Osteocyte (in vitro differentiated cells): ENCODE data around the gene PRIMA1. TPM values are rescaled to one million over a fixed set of nuclear protein-coding genes. Genes with fewer than 3 reads are reported as not detected.

Experiments
- DNase-seq: peaks from one replicate; pipeline ENCODE4 v3.0.0; 2021; ENCODE audit warnings: mixed read lengths; ENCODE audit not compliant: unreplicated experiment; ENCODE audit errors: extremely low spot score
- H3K27ac Mint-ChIP-seq: one replicate; pipeline ENCODE4 v1.8.0; 2021; ENCODE audit warnings: mild to moderate bottlenecking, mixed read lengths; ENCODE audit not compliant: unreplicated experiment
- H3K27me3 Mint-ChIP-seq: one replicate; pipeline ENCODE4 v1.8.0; 2021; ENCODE audit warnings: mixed read lengths; ENCODE audit not compliant: unreplicated experiment
- H3K36me3 Mint-ChIP-seq: one replicate; pipeline ENCODE4 v1.8.0; 2021; ENCODE audit warnings: mixed read lengths; ENCODE audit not compliant: unreplicated experiment
- H3K4me1 Mint-ChIP-seq: one replicate; pipeline ENCODE4 v1.8.0; 2021; ENCODE audit warnings: mixed read lengths; ENCODE audit not compliant: unreplicated experiment
- H3K4me3 Mint-ChIP-seq: one replicate; pipeline ENCODE4 v1.8.0; 2021; ENCODE audit warnings: mild to moderate bottlenecking, moderate library complexity, mixed read lengths; ENCODE audit not compliant: unreplicated experiment
- H3K9me3 Mint-ChIP-seq: one replicate; pipeline ENCODE4 v1.8.0; 2021; ENCODE audit warnings: mixed read lengths; ENCODE audit not compliant: unreplicated experiment
- total RNA-seq: library from RNA; stranded (reverse); gene quantifications from 2 replicates; pipeline ENCODE4 v1.2.1, GENCODE V29; 2021
- TF ChIP-seq, protein P1 (sequence below): fragments of 200-600 bp; sonication (generic); IDR thresholded peaks from 2 replicates; pipeline ENCODE4 v1.5.0; 2021; ENCODE audit warnings: antibody characterized with exemption, mild to moderate bottlenecking, moderate library complexity

Gene PRIMA1
- total RNA-seq, 1 donor from 2014 or later = not detected

DNA sequence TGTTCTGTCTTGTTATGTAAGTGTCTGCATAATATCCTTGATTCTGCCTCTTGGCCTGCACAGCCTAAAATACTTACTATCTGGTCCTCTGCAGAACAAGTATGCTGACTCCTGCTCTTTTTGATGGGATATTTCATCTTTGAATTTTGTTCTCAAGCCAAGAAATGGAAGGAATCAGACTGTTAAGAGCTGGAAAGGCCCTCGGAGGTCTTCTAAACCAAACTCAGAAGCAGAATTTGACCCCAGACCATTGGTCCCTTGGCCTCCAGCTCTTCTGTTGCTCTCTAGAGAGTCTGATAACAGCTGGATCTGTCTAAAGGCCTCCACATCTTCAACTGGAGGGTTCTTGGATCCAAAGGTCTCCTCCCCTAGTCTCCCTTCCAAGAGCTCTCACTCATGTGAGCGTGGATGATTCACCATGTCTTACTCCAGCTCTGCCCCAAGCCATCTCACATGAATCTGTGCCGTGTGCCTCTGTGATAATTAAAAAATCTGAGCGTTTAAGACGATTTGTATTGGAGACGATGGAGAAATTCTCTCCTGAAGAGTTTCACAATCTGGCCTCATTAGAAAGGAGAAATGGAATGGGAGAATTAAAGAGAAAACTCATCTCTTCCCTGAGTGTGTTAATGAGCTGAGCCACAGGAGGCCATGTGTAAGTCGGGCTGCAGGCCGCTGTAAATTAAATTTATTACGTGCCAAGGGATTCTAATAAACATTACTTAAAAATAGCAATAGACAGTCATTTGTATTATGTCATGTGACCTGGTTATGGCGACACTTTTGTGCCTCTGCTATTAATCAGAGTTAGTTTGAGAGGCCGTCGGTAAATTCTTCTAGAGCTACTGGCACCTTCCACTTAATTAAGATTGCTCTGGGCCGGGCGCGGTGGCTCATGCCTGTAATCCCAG is 15.4 kb upstream of the PRIMA1 start:
- no peaks in the 10 kb centered on the region for H3K36me3 Mint-ChIP-seq
- no peaks in the 10 kb centered on the region for H3K27me3 Mint-ChIP-seq
- no peak for DNase-seq
- TF ChIP-seq, protein P1, sequence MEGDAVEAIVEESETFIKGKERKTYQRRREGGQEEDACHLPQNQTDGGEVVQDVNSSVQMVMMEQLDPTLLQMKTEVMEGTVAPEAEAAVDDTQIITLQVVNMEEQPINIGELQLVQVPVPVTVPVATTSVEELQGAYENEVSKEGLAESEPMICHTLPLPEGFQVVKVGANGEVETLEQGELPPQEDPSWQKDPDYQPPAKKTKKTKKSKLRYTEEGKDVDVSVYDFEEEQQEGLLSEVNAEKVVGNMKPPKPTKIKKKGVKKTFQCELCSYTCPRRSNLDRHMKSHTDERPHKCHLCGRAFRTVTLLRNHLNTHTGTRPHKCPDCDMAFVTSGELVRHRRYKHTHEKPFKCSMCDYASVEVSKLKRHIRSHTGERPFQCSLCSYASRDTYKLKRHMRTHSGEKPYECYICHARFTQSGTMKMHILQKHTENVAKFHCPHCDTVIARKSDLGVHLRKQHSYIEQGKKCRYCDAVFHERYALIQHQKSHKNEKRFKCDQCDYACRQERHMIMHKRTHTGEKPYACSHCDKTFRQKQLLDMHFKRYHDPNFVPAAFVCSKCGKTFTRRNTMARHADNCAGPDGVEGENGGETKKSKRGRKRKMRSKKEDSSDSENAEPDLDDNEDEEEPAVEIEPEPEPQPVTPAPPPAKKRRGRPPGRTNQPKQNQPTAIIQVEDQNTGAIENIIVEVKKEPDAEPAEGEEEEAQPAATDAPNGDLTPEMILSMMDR = no peak
- H3K27ac Mint-ChIP-seq = no peak overlapping the region
- H3K4me3 Mint-ChIP-seq = no peak overlapping the region
- peaks cover 15% of the 10 kb centered on the region for H3K9me3 Mint-ChIP-seq
- H3K4me1 Mint-ChIP-seq = no peaks in the 10 kb centered on the region

- TF ChIP-seq, protein P1 = no peak
- no peaks in the 10 kb centered on the region for H3K36me3 Mint-ChIP-seq
- no peak for DNase-seq
- H3K27me3 Mint-ChIP-seq = no peaks in the 10 kb centered on the region
- H3K4me3 Mint-ChIP-seq = no peak overlapping the region
- H3K27ac Mint-ChIP-seq = no peak overlapping the region
- no peaks in the 10 kb centered on the region for H3K4me1 Mint-ChIP-seq
- H3K9me3 Mint-ChIP-seq = peaks cover 4% of the 10 kb centered on the region
These were observed 12.0 kb upstream of the PRIMA1 start for GRCh38 chr14:93799989-93800921.

DNA sequence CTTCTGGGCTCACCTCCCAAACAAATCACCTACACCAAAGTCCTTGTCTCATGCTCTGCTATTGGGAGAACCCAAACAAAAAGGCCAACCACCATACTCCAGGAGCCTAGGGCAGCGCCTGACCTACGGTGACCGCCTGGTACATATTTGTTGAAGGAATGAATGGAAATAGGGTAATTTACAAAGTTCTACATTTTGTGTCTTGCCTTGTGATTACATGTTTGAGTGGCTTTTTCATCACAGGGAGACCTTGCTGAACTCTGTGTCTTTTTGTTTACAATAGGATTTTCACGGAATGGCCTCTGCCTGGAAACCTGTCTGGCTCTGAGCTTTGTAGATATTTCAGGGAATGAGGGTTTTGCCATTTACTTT is 11.3 kb upstream of the PRIMA1 start:
- no peaks in the 10 kb centered on the region for H3K36me3 Mint-ChIP-seq

DNA sequence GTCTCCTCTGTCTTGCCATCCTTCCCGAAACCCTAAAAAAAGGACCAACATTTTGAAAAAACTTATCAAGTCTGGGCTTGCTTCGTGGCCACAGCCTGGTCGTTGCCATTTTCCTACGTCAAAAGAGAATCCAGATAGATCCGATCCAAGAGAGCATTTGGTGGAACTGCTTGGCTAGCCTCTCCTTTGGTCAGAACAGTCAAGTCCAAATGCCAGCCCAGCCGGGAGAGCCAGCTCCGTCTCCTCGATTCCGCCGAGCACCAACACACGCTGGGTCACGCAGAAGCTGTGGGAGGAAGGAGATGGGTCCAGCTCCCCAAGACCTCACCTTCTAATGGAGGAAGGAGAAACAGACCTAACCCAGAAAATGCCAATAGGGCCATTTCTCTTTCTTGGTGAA is 9.3 kb upstream of the PRIMA1 start:
- no peak for DNase-seq
- Mint-ChIP-seq H3K36me3 (no peaks in the 10 kb centered on the region), H3K4me3 (no peak overlapping the region), H3K27ac (no peak overlapping the region), H3K4me1 (no peaks in the 10 kb centered on the region), H3K9me3 (peaks cover 5% of the 10 kb centered on the region), H3K27me3 (no peaks in the 10 kb centered on the region)
- TF ChIP-seq, protein P1 = no peak

More for the DNA sequence above, 11.3 kb upstream of the PRIMA1 start:
- Mint-ChIP-seq H3K4me3 (no peak overlapping the region), H3K27ac (no peak overlapping the region), H3K9me3 (peaks cover 4% of the 10 kb centered on the region), H3K27me3 (no peaks in the 10 kb centered on the region), H3K4me1 (no peaks in the 10 kb centered on the region)
- no peak for DNase-seq
- TF ChIP-seq, protein P1 = no peak

DNA sequence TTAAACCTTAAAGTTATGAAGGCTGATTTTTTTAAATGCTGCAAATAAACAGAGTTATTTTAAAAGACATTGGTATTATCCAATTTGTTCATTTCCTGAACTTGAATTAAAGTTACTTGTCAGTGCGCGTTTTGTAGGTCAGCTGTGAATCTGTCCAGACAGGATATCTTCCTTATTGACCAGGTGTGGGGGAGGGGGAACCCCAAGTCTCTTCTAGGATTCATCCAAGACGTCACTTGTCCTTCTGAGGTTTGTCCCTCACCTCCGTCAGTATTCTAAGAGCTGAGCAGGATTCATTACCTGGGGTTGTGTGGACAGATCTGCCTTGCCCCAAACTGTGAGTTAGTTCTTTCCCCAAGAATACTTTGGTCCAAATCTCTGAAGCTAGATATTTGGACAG is 8.8 kb upstream of the PRIMA1 start:
- H3K27me3 Mint-ChIP-seq = no peaks in the 10 kb centered on the region
- TF ChIP-seq, protein P1 = no peak
- H3K4me1 Mint-ChIP-seq = no peaks in the 10 kb centered on the region
- H3K36me3 Mint-ChIP-seq = no peaks in the 10 kb centered on the region
- no peak overlapping the region for H3K4me3 Mint-ChIP-seq
- DNase-seq = no peak
- H3K9me3 Mint-ChIP-seq = peaks cover 5% of the 10 kb centered on the region
- no peak overlapping the region for H3K27ac Mint-ChIP-seq
